ENCODE results near the gene SORCS1.

SORCS1 gene

GRCh38 chr10:106636766-106637491, 527.6 kb downstream of the SORCS1 start:
- Histone ChIP-seq H3K79me2 (ENCODE audit: insufficient read depth, low read length) (no peaks in the 10 kb centered on the region), H3K4me3 (ENCODE audit: low read depth, low read length, poor library complexity, severe bottlenecking) (no peak overlapping the region), H2AFZ (ENCODE audit: low read length) (no peak overlapping the region), H4K20me1 (ENCODE audit: insufficient read depth, low read length) (no peaks in the 10 kb centered on the region), H3K27ac (ENCODE audit: low read depth, low read length, poor library complexity, severe bottlenecking) (no peak overlapping the region), H3K36me3 (ENCODE audit: insufficient read depth, low read length) (no peaks in the 10 kb centered on the region), H3K27me3 (ENCODE audit: insufficient read depth, low read length) (no peaks in the 10 kb centered on the region), H3K4me2 (ENCODE audit: low read length) (no peak overlapping the region), H3K9me2 (ENCODE audit: low read depth, low read length) (no peaks in the 10 kb centered on the region), H3F3A (ENCODE audit: insufficient read depth, low read length) (no peaks in the 10 kb centered on the region), H3K9ac (ENCODE audit: low read length) (no peak overlapping the region), H3K9me3 (ENCODE audit: low read length) (no peaks in the 10 kb centered on the region), H3K4me1 (ENCODE audit: insufficient read depth, low read length, severe bottlenecking) (no peaks in the 10 kb centered on the region)
- TF ChIP-seq EZH2 (IDR thresholded peaks at IDR 0.05; ENCODE audit: borderline replicate concordance, low read length): no peak
- no peak for TF ChIP-seq CTCF (IDR thresholded peaks at IDR 0.05; ENCODE audit: low read length)

GRCh38 chr10:106635947-106636346, 528.6 kb downstream of the SORCS1 start:
- Histone ChIP-seq H3K4me3 (ENCODE audit: low read depth, low read length, poor library complexity, severe bottlenecking) (no peak overlapping the region), H3K36me3 (ENCODE audit: insufficient read depth, low read length) (no peaks in the 10 kb centered on the region), H3F3A (ENCODE audit: insufficient read depth, low read length) (no peaks in the 10 kb centered on the region), H3K27ac (ENCODE audit: low read depth, low read length, poor library complexity, severe bottlenecking) (no peak overlapping the region), H3K9me2 (ENCODE audit: low read depth, low read length) (no peaks in the 10 kb centered on the region), H3K4me2 (ENCODE audit: low read length) (no peak overlapping the region), H2AFZ (ENCODE audit: low read length) (no peak overlapping the region), H4K20me1 (ENCODE audit: insufficient read depth, low read length) (no peaks in the 10 kb centered on the region), H3K9ac (ENCODE audit: low read length) (no peak overlapping the region), H3K4me1 (ENCODE audit: insufficient read depth, low read length, severe bottlenecking) (no peaks in the 10 kb centered on the region), H3K9me3 (ENCODE audit: low read length) (no peaks in the 10 kb centered on the region), H3K27me3 (ENCODE audit: insufficient read depth, low read length) (no peaks in the 10 kb centered on the region), H3K79me2 (ENCODE audit: insufficient read depth, low read length) (no peaks in the 10 kb centered on the region)
- TF ChIP-seq EZH2 (IDR thresholded peaks at IDR 0.05; ENCODE audit: borderline replicate concordance, low read length) (no peak), CTCF (IDR thresholded peaks at IDR 0.05; ENCODE audit: low read length) (no peak)

- Histone ChIP-seq H4K20me1 (ENCODE audit: insufficient read depth, low read length) (no peaks in the 10 kb centered on the region), H3K9ac (ENCODE audit: low read length) (no peak overlapping the region), H3K4me2 (ENCODE audit: low read length) (no peak overlapping the region), H3K27me3 (ENCODE audit: insufficient read depth, low read length) (no peaks in the 10 kb centered on the region), H2AFZ (ENCODE audit: low read length) (no peak overlapping the region), H3K79me2 (ENCODE audit: insufficient read depth, low read length) (no peaks in the 10 kb centered on the region), H3K4me1 (ENCODE audit: insufficient read depth, low read length, severe bottlenecking) (no peaks in the 10 kb centered on the region), H3K27ac (ENCODE audit: low read depth, low read length, poor library complexity, severe bottlenecking) (no peak overlapping the region), H3K9me2 (ENCODE audit: low read depth, low read length) (no peaks in the 10 kb centered on the region), H3K4me3 (ENCODE audit: low read depth, low read length, poor library complexity, severe bottlenecking) (no peak overlapping the region), H3K9me3 (ENCODE audit: low read length) (no peaks in the 10 kb centered on the region), H3F3A (ENCODE audit: insufficient read depth, low read length) (no peaks in the 10 kb centered on the region), H3K36me3 (ENCODE audit: insufficient read depth, low read length) (no peaks in the 10 kb centered on the region)
- TF ChIP-seq CTCF (IDR thresholded peaks at IDR 0.05; ENCODE audit: low read length) (no peak), EZH2 (IDR thresholded peaks at IDR 0.05; ENCODE audit: borderline replicate concordance, low read length) (no peak)
Measured at GRCh38 chr10:106631016-106631702, 533.3 kb downstream of the SORCS1 start.
